HG03139 (cell line): ENCODE measurements around the gene CACNA1S.

Experiments used
- ATAC-seq: cut with Tn5 transposase; IDR thresholded peaks from one replicate; pipeline ENCODE4 v1.9.1; 2021; ENCODE audit not compliant: unreplicated experiment

CACNA1S gene

GRCh38 chr1:201112173-201112731, at the start of gene CACNA1S:
CACNA1S (minus strand) TSS chr1:201112426; CDS start chr1:201112339, 87 bp downstream.
- no peak for ATAC-seq

- ATAC-seq = no peak
These were observed 45.7 kb upstream of the CACNA1S start for GRCh38 chr1:201157949-201158348.

GRCh38 chr1:201156819-201157218, 44.6 kb upstream of the CACNA1S start:
- no peak for ATAC-seq

- ATAC-seq = no peak
These were observed 44.1 kb upstream of the CACNA1S start for GRCh38 chr1:201156346-201156745.

GRCh38 chr1:201155354-201155753, 43.1 kb upstream of the CACNA1S start:
- ATAC-seq = no peak

GRCh38 chr1:201154389-201155165, 42.4 kb upstream of the CACNA1S start, which contains the start of gene TMEM9:
TMEM9 (minus strand) TSS chr1:201154474; CDS start chr1:201153923, 551 bp downstream.
- peak; percentile 98 for ATAC-seq

GRCh38 chr1:201153474-201154388, 41.5 kb upstream of the CACNA1S start:
- ATAC-seq = peak; percentile 50

GRCh38 chr1:201149400-201149799, 37.2 kb upstream of the CACNA1S start:
- no peak for ATAC-seq

- ATAC-seq = no peak
These were observed 35.3 kb upstream of the CACNA1S start for GRCh38 chr1:201147396-201148015.

- ATAC-seq = no peak
These were observed 34.6 kb upstream of the CACNA1S start for GRCh38 chr1:201146626-201147390.

- no peak for ATAC-seq
These were observed 33.6 kb upstream of the CACNA1S start for GRCh38 chr1:201145816-201146215.

- ATAC-seq = no peak
These were observed 32.9 kb upstream of the CACNA1S start for GRCh38 chr1:201145132-201145531.

GRCh38 chr1:201144701-201145100, 32.5 kb upstream of the CACNA1S start:
- no peak for ATAC-seq

GRCh38 chr1:201143726-201144635, 31.8 kb upstream of the CACNA1S start:
- no peak for ATAC-seq

GRCh38 chr1:201142849-201143725, 30.9 kb upstream of the CACNA1S start:
- ATAC-seq = no peak

- ATAC-seq = no peak
These were observed 30.0 kb upstream of the CACNA1S start for GRCh38 chr1:201142011-201142848.

GRCh38 chr1:201141418-201141817, 29.2 kb upstream of the CACNA1S start:
- ATAC-seq = no peak

GRCh38 chr1:201140941-201141260, 28.7 kb upstream of the CACNA1S start:
- ATAC-seq = no peak
